Esophagus squamous epithelium (tissue), 4 donors: ENCODE data around the gene IL21R.

Source experiments
- POLR2A ChIP-seq, 4 donors: fragments of 450-650 bp; IDR thresholded peaks; one replicate each; pipeline ENCODE4 v1.6.1; 2017; ENCODE audit warnings: antibody characterized with exemption in 4 of 4, mild to moderate bottlenecking in 4 of 4, moderate library complexity in 3 of 4
- TF ChIP-seq, protein P1 (sequence below), 6 experiments: fragments of 450-650 bp in 4 of 6; fragments of 200-600 bp in 2 of 6; sonication (generic) in 2 of 6; IDR thresholded peaks; one replicate each; pipeline ENCODE4 v1.5.1; 2016 to 2019; ENCODE audit warnings: antibody characterized with exemption in 6 of 6, mild to moderate bottlenecking in 4 of 6, moderate library complexity in 4 of 6

DNA sequence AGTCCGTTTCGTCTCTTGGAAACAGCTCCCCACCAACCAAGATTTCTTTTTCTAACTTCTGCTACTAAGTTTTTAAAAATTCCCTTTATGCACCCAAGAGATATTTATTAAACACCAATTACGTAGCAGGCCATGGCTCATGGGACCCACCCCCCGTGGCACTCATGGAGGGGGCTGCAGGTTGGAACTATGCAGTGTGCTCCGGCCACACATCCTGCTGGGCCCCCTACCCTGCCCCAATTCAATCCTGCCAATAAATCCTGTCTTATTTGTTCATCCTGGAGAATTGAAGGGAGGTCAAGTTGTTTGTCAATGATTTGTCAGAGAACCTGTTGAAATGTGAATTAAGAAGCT, 48.2 kb downstream of the IL21R start:
- TF ChIP-seq, protein P1, sequence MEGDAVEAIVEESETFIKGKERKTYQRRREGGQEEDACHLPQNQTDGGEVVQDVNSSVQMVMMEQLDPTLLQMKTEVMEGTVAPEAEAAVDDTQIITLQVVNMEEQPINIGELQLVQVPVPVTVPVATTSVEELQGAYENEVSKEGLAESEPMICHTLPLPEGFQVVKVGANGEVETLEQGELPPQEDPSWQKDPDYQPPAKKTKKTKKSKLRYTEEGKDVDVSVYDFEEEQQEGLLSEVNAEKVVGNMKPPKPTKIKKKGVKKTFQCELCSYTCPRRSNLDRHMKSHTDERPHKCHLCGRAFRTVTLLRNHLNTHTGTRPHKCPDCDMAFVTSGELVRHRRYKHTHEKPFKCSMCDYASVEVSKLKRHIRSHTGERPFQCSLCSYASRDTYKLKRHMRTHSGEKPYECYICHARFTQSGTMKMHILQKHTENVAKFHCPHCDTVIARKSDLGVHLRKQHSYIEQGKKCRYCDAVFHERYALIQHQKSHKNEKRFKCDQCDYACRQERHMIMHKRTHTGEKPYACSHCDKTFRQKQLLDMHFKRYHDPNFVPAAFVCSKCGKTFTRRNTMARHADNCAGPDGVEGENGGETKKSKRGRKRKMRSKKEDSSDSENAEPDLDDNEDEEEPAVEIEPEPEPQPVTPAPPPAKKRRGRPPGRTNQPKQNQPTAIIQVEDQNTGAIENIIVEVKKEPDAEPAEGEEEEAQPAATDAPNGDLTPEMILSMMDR (IDR thresholded peaks at IDR 0.05): no peak
- no peak for TF ChIP-seq POLR2A (IDR thresholded peaks at IDR 0.05)
